GM06990 (cell line): ENCODE measurements around the gene MOB3A.

ENCODE experiments used
- DNase-seq: peaks from one replicate; pipeline ENCODE4 v3.0.0-alpha.2; 2011; ENCODE audit not compliant: insufficient read length; ENCODE audit errors: extremely low read depth
- H3K27me3 ChIP-seq: replicated peaks from 2 replicates; pipeline ENCODE4 v1.6.0; 2011; ENCODE audit warnings: low read length; ENCODE audit not compliant: control insufficient read depth, insufficient read depth
- H3K36me3 ChIP-seq: 2 replicates; pipeline ENCODE4 v1.5.1; 2011; ENCODE audit warnings: low read length; ENCODE audit not compliant: control insufficient read depth, insufficient read depth
- H3K4me3 ChIP-seq: replicated peaks from 2 replicates; pipeline ENCODE4 v1.5.1; 2011; ENCODE audit warnings: low read depth, mild to moderate bottlenecking, control low read depth, low read length
- CTCF ChIP-seq: IDR thresholded peaks from 2 replicates; pipeline ENCODE4 v1.5.1; 2011; ENCODE audit warnings: low read length, control low read depth, mild to moderate bottlenecking, inconsistent platforms; ENCODE audit not compliant: insufficient read depth, poor library complexity, severe bottlenecking

MOB3A gene

GRCh38 chr19:2070986-2071673 lies 25.0 kb downstream of the MOB3A start:
- DNase-seq: no peak
- no peak for TF ChIP-seq CTCF
- Histone ChIP-seq H3K36me3 (peaks cover 32% of the 10 kb centered on the region), H3K4me3 (no peak overlapping the region), H3K27me3 (no peaks in the 10 kb centered on the region)

DNA sequence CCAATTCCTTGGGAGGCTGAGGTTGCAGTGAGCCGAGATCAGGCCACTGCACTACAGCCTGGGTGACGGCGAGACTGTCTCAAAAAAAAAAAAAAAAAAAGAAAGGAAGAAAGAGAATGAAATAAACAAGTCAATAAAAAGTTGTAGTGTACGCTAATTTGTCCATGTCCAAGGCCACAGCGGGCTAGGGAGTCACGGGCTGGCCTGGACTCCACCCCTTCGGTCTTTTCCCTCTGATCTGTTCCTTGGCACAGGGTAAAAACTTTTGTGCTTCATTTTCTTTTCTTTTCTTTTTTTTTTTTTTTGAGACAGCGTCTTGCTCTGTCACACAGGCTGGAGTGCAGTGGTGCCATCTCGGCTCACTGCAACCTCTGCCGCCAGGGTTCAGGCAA lies 25.7 kb downstream of the MOB3A start:
- H3K36me3 ChIP-seq: peaks cover 26% of the 10 kb centered on the region
- no peaks in the 10 kb centered on the region for H3K27me3 ChIP-seq
- no peak overlapping the region for H3K4me3 ChIP-seq
- DNase-seq: no peak
- no peak for TF ChIP-seq CTCF

- Histone ChIP-seq H3K36me3 (peaks cover 2% of the 10 kb centered on the region), H3K27me3 (no peaks in the 10 kb centered on the region; the same call in 1 of the 2 replicates), H3K4me3 (no peak overlapping the region)
- TF ChIP-seq CTCF: no peak
- DNase-seq: peak; percentile 24
These were observed 31.2 kb downstream of the MOB3A start for GRCh38 chr19:2064788-2065524.

DNA sequence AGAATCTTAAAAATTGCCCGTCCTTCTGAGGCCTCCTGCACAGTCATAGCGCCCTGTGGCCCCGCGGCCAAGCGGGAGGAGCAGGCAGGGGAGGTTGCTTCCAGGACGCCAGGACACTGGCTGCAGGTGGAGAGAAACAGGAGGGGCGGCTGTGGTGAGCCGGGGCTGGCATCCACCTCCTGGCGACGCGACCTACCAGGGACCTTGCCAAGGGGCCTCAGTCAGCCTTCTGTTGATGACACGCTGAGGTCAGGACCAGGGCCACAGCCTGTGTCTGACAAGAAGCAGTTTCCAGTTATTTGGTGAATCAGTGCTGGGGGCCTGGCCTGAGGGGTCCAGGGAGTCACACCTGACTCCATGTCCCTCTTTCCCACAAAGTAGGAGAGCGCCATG lies 31.7 kb downstream of the MOB3A start:
- H3K36me3 ChIP-seq: no peaks in the 10 kb centered on the region
- H3K27me3 ChIP-seq: no peaks in the 10 kb centered on the region; the same call in 1 of the 2 replicates
- no peak overlapping the region for H3K4me3 ChIP-seq
- TF ChIP-seq CTCF: no peak
- DNase-seq: no peak

GRCh38 chr19:2063824-2064223 lies 32.3 kb downstream of the MOB3A start:
- H3K27me3 ChIP-seq: no peaks in the 10 kb centered on the region; the same call in 1 of the 2 replicates
- DNase-seq: no peak
- no peak for TF ChIP-seq CTCF
- H3K4me3 ChIP-seq: no peak overlapping the region
- no peaks in the 10 kb centered on the region for H3K36me3 ChIP-seq
